ENCODE data around the gene MYO6.
"Not testable (repeated sequence)": the region's sequence is repeated elsewhere in the genome, so short reads cannot be mapped to it uniquely, and the experiment has no call there.

MYO6 gene

DNA sequence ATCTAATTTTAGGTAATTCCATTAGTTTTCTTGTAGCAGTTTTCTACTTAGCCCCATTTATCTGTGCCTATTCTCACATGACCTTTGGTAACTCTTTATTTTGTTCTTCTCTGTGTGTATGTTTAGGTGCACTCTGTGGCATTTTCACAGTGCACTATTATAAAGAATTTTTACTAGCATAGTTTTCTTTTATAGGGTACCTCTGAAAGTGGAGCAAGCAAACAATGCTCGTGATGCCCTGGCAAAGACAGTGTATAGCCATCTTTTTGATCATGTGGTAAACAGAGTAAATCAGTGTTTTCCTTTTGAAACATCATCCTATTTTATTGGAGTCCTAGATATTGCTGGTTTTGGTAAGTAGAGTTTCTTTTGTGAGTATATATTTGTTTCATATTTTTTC lies 107.9 kb downstream of the MYO6 start:
- in situ Hi-C loops (cut with HindIII; ENCODE audit: low pct_ligation_motif_present, low pct_unique_long_range_greater_than_20kb, low sequenced_read_pairs): no loop called here
- no peak for DNase-seq

- in situ Hi-C loops (cut with HindIII; ENCODE audit: low pct_ligation_motif_present, low pct_unique_long_range_greater_than_20kb, low sequenced_read_pairs): no loop called here
- no peak for DNase-seq
Observed at GRCh38 chr6:75863001-75863400, 114.0 kb downstream of the MYO6 start.

- no peak for DNase-seq
- in situ Hi-C loops (cut with HindIII; ENCODE audit: low pct_ligation_motif_present, low pct_unique_long_range_greater_than_20kb, low sequenced_read_pairs): no loop called here
Observed at GRCh38 chr6:75863784-75864183, 114.7 kb downstream of the MYO6 start.

DNA sequence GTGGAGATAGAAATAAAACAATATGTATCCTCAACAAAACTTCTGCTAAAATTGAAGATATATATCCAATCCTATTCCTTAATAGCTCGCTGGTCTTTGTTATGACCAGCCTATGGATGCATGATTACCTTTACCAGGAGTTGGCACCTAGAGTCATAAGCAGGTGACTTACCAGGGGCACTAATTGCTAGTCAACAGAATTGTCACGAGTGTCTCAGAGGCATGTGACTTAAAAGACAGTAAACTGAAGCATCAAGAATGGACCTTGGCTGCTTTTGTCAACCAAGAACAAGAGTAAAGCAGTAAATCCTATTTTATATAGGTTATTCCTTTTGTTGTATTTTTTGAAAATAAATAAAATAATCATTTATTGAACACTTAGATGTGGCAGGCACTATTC lies 115.4 kb downstream of the MYO6 start:
- no peak for DNase-seq
- in situ Hi-C loops (cut with HindIII; ENCODE audit: low pct_ligation_motif_present, low pct_unique_long_range_greater_than_20kb, low sequenced_read_pairs): no loop called here

DNA sequence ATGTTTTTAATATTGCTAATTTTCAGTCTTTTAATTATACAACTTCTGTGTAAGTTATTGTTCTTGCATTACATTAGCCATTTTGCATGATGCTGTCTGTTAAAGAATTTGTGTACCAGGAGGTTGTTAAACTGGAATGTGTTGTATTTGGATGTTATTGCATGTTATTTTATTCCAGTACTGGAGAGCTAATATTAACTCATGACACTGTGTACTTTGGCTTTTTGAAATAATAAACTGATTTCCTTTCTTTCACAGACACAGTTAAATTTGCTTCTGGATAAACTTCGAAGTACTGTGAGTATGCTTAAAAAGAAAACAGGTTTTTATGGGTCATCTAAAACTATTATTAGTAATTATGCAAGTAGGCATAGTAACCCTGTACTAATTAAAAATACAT lies 121.3 kb downstream of the MYO6 start:
- DNase-seq: no peak
- in situ Hi-C loops (cut with HindIII; ENCODE audit: low pct_ligation_motif_present, low pct_unique_long_range_greater_than_20kb, low sequenced_read_pairs): no loop called here

GRCh38 chr6:75874224-75874623 lies 125.2 kb downstream of the MYO6 start:
- in situ Hi-C loops (cut with HindIII; ENCODE audit: low pct_ligation_motif_present, low pct_unique_long_range_greater_than_20kb, low sequenced_read_pairs): no loop called here
- no peak for DNase-seq

DNA sequence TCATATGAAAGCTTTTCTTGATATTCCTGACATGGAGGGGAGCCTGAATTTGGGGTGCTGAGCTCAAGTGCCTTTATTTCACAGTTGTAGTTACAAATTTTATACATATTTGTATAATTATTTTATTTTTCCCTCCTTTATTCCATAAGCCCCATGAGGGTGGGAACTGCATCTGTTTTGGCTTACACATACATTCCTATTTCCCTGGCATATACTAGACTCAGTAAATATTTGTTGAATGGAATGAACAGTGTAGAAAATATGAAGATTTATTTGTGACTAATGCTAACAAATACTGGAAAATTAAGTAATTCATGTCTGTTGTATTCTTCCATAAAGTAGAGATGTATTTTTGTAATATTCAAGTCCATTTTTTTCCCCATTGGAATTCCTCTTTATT lies 127.1 kb downstream of the MYO6 start:
- in situ Hi-C loops (cut with HindIII; ENCODE audit: low pct_ligation_motif_present, low pct_unique_long_range_greater_than_20kb, low sequenced_read_pairs): no loop called here
- DNase-seq: no peak

DNA sequence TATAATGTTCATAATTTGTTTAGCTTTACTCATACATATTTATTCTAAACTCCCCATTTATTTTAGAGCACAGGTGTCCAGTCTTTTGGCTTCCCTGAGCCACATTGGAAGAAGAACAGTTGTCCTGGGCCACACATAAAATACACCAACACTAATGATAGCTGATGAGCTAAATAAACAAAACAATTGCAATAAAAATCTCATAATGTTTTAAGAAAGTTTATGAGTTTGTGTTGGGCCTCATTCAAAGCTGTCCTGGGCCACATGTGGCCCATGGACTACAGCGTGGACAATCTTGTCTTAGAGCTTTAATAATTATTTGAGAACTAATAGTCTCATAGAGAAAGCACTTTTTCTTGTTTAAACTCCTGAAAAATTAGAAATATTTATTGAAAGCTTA lies 131.3 kb downstream of the MYO6 start:
- no peak for DNase-seq
- in situ Hi-C loops (cut with HindIII; ENCODE audit: low pct_ligation_motif_present, low pct_unique_long_range_greater_than_20kb, low sequenced_read_pairs): no loop called here

DNA sequence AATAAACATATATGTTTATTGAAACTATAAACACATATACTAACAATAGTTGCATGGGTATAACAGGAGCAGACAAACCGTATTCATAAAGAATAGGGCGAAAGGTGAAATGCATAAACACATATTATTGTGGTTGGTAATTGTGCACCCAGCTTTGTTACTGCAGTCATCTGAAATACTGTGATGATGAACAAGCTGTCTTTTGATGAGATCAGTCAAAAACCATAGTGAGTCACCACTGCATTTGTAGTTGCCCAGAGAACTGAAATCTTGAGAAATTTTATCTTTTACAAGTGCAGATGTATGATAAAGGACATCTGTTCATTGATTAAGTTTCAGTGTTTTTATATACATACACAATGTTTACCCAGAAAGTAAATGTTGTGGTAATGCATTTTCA lies 133.7 kb downstream of the MYO6 start:
- in situ Hi-C loops (cut with HindIII; ENCODE audit: low pct_ligation_motif_present, low pct_unique_long_range_greater_than_20kb, low sequenced_read_pairs): no loop called here

GRCh38 chr6:75884822-75885221 lies 135.8 kb downstream of the MYO6 start:
- no peak for DNase-seq
- in situ Hi-C loops (cut with HindIII; ENCODE audit: low pct_ligation_motif_present, low pct_unique_long_range_greater_than_20kb, low sequenced_read_pairs): no loop called here

More for the DNA sequence above, 133.7 kb downstream of the MYO6 start:
- peak; percentile 27 for DNase-seq

GRCh38 chr6:75892384-75892783 lies 143.3 kb downstream of the MYO6 start:
- DNase-seq: no peak
- in situ Hi-C loops (cut with HindIII; ENCODE audit: low pct_ligation_motif_present, low pct_unique_long_range_greater_than_20kb, low sequenced_read_pairs): no loop called here

DNA sequence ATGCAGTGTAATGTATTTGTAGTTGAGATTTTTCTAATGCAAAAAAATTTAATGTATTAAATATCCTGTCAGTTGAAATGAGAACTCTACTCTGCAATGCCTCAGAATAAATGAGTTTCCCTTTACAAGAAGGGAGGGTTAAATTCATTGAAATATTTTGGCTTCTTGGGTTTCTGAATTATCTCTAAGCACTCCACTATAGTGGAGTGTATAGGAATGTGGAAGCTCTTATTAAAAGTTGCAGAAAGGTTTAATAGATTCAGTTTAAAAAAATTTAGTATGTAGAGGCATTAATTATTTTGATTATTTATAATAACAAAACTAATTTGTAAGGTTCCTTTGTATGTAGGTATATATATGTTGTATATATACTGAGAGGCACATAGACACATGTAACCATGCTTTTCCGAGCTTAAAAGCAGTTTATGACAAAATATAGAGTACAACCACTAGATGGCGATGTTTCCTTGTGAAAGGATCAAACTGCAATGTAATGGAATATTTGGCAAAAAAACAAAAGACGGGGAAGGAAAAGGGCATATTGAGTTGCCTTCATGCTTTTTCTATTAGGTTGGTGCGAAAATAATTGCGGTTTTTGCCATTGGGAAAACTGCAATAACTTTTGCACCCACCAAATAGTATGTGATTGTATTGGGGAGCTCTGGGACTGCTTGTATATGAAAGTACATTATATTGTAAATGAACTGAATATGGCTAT lies 144.2 kb downstream of the MYO6 start:
- peak; percentile 69 for DNase-seq
- in situ Hi-C loops (cut with HindIII; ENCODE audit: low pct_ligation_motif_present, low pct_unique_long_range_greater_than_20kb, low sequenced_read_pairs): no loop called here

DNA sequence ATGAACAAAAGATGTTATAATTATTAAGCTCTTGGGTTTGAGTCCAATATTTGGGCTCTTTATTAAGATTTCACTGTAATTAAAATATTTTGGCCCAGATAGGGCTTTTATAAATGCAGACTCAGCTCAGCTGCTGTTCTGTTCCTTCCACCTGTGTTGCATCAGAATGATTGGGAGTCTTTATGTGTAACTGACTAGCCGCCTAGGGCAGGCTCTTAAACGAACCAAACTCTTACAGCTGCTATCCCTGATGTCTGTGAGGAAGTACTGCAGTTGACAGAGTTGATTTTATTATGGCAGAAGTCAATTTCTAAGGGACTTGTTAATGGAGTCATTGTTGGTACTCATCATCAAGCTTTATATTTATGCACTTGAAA lies 144.7 kb downstream of the MYO6 start:
- DNase-seq: no peak
- in situ Hi-C loops (cut with HindIII; ENCODE audit: low pct_ligation_motif_present, low pct_unique_long_range_greater_than_20kb, low sequenced_read_pairs): no loop called here

GRCh38 chr6:75896526-75896925 lies 147.5 kb downstream of the MYO6 start:
- DNase-seq: peak; percentile 49
- in situ Hi-C loops (cut with HindIII; ENCODE audit: low pct_ligation_motif_present, low pct_unique_long_range_greater_than_20kb, low sequenced_read_pairs): no loop called here

- in situ Hi-C loops (cut with HindIII; ENCODE audit: low pct_ligation_motif_present, low pct_unique_long_range_greater_than_20kb, low sequenced_read_pairs): not testable (repeated sequence)
Observed at GRCh38 chr6:75900216-75900615, 151.2 kb downstream of the MYO6 start.

DNA sequence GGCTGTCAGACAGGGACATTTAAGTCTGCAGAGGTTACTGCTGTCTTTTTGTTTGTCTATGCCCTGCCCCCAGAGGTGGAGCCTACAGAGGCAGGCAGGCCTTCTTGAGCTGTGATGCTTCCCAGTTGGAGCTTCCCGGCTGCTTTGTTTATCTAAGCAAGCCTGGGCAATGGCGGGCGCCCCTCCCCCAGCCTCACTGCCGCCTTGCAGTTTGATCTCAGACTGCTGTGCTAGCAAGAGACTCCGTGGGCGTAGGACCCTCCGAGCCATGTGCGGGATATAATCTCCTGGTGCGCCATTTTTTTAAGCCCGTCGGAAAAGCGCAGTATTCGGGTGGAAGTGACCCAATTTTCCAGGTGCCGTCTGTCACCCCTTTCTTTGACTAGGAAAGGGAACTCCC lies 156.1 kb downstream of the MYO6 start:
- in situ Hi-C loops (cut with HindIII; ENCODE audit: low pct_ligation_motif_present, low pct_unique_long_range_greater_than_20kb, low sequenced_read_pairs): not testable (repeated sequence)

More at GRCh38 chr6:75900216-75900615, 151.2 kb downstream of the MYO6 start:
- not testable (repeated sequence) for DNase-seq

DNA sequence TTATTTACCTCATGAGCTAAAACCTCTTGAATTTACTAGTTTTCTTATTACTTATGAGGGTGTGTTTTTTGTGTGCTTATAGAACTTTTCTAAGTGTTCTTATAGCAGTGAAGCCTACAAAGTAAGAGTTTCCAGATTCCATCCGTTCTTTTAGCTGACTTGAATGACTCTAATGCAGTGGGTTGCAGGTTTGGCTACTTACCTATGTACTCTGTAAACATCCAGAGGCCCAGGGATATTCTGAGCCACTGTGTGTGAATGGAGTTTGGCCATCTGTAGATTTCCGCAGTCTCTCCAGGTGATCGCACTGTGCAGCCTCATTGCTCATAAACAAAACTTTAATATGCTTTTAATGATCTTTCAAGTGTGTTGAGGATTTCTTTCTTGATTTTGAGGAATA lies 157.8 kb downstream of the MYO6 start:
- in situ Hi-C loops (cut with HindIII; ENCODE audit: low pct_ligation_motif_present, low pct_unique_long_range_greater_than_20kb, low sequenced_read_pairs): no loop called here
- no peak for DNase-seq

More for the DNA sequence above, 156.1 kb downstream of the MYO6 start:
- not testable (repeated sequence) for DNase-seq

DNA sequence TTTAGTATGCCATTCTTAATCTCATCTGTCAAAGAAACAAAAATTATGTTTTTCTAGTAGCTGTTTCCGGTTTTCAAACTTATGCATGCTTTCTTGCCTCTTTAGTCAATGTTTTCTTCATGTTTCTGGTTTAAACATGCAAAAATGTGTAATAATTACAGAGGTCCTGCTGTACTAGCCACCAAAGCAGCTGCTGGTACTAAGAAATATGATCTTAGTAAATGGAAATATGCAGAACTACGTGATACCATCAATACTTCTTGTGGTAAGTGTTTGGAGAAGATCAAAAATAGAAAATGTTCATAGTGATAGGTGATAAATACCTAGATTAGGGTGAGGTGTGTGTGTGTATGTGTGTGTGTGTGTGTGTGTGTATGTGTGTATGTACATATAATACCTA lies 158.4 kb downstream of the MYO6 start:
- no peak for DNase-seq
- in situ Hi-C loops (cut with HindIII; ENCODE audit: low pct_ligation_motif_present, low pct_unique_long_range_greater_than_20kb, low sequenced_read_pairs): no loop called here

DNA sequence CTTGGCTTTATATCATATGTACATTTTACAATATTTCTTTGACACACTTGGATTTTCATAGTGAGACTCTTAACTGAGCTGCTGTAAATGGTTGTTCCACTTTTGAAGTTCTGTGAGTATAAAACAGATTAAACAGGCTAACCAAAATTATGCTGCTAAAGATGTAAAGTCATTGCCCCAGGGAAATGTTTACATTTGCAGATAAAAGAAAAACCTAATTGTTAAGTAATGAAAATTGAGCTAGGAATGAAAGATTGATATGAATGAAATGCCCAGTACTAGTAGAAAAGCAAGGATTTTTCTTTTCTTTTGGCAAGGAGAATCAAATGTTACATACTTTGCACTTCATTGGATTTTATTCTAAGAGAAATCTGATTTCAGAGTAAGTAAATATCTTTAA lies 164.0 kb downstream of the MYO6 start:
- DNase-seq: no peak
- in situ Hi-C loops (cut with HindIII; ENCODE audit: low pct_ligation_motif_present, low pct_unique_long_range_greater_than_20kb, low sequenced_read_pairs): no loop called here

- peak; percentile 47 for DNase-seq
- in situ Hi-C loops (cut with HindIII; ENCODE audit: low pct_ligation_motif_present, low pct_unique_long_range_greater_than_20kb, low sequenced_read_pairs): no loop called here
Observed at GRCh38 chr6:75922226-75922625, 173.2 kb downstream of the MYO6 start.

All from ACHN (cell line).